ENCODE data around the gene SEPTIN11.

The SEPTIN11 gene

DNA sequence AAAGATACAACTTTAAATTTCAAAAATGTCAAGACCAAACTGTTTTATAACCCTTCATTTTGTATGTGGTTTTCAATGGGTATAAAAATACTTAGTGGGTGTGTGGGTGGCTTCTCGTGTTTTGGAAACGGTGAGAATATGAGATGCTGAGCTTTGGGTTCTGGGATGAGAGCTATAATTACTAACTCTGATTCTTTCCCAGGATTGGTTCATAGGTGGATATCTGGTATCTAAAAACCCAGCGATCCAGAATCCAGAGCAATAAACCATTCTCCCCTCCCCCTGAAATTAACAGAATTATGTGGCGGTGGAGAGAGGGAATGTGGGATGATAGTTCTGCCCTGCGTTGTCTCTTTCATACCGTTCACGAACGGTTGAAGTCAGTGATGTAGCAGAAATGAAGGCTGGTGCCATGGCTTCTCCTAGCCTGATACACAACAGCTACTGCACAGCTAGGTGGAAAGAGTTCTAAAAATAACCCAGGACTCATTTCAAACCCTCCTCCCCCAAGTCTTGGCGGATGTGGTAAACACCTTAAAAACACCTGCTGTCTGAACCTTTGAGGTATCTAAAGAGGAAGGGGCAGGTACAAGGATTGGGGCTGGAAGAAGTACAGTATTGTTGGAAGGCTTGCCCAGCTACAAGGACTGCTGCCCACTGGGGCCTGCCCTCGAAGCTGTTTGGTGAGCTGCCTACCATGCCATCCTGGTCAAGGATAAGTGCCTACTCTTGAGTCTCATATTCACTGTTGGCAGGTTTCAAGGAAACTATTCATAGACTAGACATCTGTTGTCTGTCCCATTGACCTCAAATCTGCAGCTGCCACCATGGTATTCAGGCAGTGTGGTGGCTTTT, 44.5 kb downstream of the SEPTIN11 start:
- DNase-seq (ENCODE audit: low spot score) (no peak), ATAC-seq (ENCODE audit: low read depth) (no peak)
- Histone ChIP-seq H3K36me3 (ENCODE audit: low read depth) (peaks cover 6% of the 10 kb centered on the region), H3K4me1 (ENCODE audit: insufficient read depth, poor library complexity, severe bottlenecking) (no peaks in the 10 kb centered on the region), H3K27ac (ENCODE audit: poor library complexity, severe bottlenecking) (no peak overlapping the region), H3K9me3 (ENCODE audit: severe bottlenecking) (no peaks in the 10 kb centered on the region), H3K4me3 (ENCODE audit: severe bottlenecking) (no peak overlapping the region), H3K27me3 (ENCODE audit: insufficient read depth, poor library complexity, severe bottlenecking) (no peaks in the 10 kb centered on the region)
- TF ChIP-seq, protein P1, sequence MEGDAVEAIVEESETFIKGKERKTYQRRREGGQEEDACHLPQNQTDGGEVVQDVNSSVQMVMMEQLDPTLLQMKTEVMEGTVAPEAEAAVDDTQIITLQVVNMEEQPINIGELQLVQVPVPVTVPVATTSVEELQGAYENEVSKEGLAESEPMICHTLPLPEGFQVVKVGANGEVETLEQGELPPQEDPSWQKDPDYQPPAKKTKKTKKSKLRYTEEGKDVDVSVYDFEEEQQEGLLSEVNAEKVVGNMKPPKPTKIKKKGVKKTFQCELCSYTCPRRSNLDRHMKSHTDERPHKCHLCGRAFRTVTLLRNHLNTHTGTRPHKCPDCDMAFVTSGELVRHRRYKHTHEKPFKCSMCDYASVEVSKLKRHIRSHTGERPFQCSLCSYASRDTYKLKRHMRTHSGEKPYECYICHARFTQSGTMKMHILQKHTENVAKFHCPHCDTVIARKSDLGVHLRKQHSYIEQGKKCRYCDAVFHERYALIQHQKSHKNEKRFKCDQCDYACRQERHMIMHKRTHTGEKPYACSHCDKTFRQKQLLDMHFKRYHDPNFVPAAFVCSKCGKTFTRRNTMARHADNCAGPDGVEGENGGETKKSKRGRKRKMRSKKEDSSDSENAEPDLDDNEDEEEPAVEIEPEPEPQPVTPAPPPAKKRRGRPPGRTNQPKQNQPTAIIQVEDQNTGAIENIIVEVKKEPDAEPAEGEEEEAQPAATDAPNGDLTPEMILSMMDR (IDR thresholded peaks at IDR 0.05; ENCODE audit: poor library complexity, severe bottlenecking): no peak

DNA sequence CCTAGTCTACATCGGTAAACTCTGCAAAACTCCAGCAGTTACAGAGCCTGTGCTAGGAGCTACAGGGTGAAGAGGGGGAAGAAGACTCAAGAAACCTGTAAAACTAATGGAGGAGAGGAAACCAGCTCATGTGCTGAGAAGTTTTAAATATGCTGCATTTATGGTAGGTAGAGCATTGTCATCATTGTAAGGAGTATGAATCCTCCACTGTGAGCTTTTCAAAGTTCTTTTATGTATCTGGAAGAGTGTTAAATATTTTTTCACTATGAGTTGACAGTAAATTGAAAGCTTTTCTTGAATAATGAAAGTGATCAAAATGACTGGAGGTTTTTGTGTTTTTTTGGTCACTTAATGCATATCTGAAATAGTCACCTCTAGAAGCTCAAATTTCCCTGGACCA, 46.2 kb downstream of the SEPTIN11 start:
- H3K36me3 ChIP-seq (ENCODE audit: low read depth): peaks cover 9% of the 10 kb centered on the region
- no peaks in the 10 kb centered on the region for H3K27me3 ChIP-seq (ENCODE audit: insufficient read depth, poor library complexity, severe bottlenecking)
- no peak overlapping the region for H3K4me3 ChIP-seq (ENCODE audit: severe bottlenecking)
- ATAC-seq (ENCODE audit: low read depth) (no peak), DNase-seq (ENCODE audit: low spot score) (no peak)
- H3K4me1 ChIP-seq (ENCODE audit: insufficient read depth, poor library complexity, severe bottlenecking): no peaks in the 10 kb centered on the region
- TF ChIP-seq, protein P1 (IDR thresholded peaks at IDR 0.05; ENCODE audit: poor library complexity, severe bottlenecking): no peak
- no peaks in the 10 kb centered on the region for H3K9me3 ChIP-seq (ENCODE audit: severe bottlenecking)
- H3K27ac ChIP-seq (ENCODE audit: poor library complexity, severe bottlenecking): no peak overlapping the region

DNA sequence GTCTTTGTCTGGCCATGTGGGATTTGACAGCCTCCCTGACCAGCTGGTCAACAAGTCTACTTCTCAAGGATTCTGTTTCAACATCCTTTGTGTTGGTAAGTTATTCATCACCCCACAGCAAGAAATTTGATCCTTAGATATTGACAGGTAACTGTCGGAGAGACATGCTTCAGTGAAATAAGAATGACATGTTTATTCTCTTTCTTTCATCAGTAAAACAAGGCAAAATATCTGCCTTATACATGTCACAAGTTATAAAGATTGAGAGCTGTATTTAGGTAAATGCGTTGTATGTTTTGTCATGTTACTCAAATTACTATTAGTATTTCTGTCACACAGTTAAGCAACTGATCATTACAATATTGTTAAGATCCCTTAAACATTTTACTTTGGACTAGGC, 46.9 kb downstream of the SEPTIN11 start:
- ATAC-seq (ENCODE audit: low read depth) (no peak), DNase-seq (ENCODE audit: low spot score) (no peak)
- H3K9me3 ChIP-seq (ENCODE audit: severe bottlenecking): no peaks in the 10 kb centered on the region
- no peaks in the 10 kb centered on the region for H3K27me3 ChIP-seq (ENCODE audit: insufficient read depth, poor library complexity, severe bottlenecking)
- no peak overlapping the region for H3K27ac ChIP-seq (ENCODE audit: poor library complexity, severe bottlenecking)
- H3K4me3 ChIP-seq (ENCODE audit: severe bottlenecking): no peak overlapping the region
- H3K36me3 ChIP-seq (ENCODE audit: low read depth): peaks cover 14% of the 10 kb centered on the region
- TF ChIP-seq, protein P1 (IDR thresholded peaks at IDR 0.05; ENCODE audit: poor library complexity, severe bottlenecking): no peak
- H3K4me1 ChIP-seq (ENCODE audit: insufficient read depth, poor library complexity, severe bottlenecking): peaks cover under 1% of the 10 kb centered on the region

DNA sequence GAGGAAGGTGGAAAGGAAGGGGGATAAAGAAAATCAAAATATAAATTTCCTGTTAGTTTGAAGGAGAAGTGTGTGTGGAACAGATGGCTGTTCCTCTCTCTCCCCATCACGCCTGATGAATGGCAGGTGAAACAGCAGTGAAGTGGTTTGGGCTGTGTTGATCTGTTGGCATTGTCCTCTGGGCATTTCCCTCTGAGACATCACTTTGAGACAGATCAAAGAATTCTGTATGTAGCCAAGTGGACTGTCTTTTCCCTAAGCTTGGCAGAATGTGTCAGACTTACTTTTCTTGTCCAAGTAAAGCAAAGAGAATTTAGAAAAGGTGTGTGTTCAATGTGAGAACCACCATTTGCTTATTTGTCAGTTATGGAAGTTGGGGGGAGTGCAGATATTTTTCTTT, 47.5 kb downstream of the SEPTIN11 start:
- Histone ChIP-seq H3K4me1 (ENCODE audit: insufficient read depth, poor library complexity, severe bottlenecking) (peaks cover 7% of the 10 kb centered on the region), H3K27ac (ENCODE audit: poor library complexity, severe bottlenecking) (no peak overlapping the region), H3K27me3 (ENCODE audit: insufficient read depth, poor library complexity, severe bottlenecking) (no peaks in the 10 kb centered on the region), H3K4me3 (ENCODE audit: severe bottlenecking) (no peak overlapping the region), H3K9me3 (ENCODE audit: severe bottlenecking) (no peaks in the 10 kb centered on the region), H3K36me3 (ENCODE audit: low read depth) (peaks cover 16% of the 10 kb centered on the region)
- DNase-seq (ENCODE audit: low spot score): no peak
- TF ChIP-seq, protein P1 (IDR thresholded peaks at IDR 0.05; ENCODE audit: poor library complexity, severe bottlenecking): no peak
- no peak for ATAC-seq (ENCODE audit: low read depth)

DNA sequence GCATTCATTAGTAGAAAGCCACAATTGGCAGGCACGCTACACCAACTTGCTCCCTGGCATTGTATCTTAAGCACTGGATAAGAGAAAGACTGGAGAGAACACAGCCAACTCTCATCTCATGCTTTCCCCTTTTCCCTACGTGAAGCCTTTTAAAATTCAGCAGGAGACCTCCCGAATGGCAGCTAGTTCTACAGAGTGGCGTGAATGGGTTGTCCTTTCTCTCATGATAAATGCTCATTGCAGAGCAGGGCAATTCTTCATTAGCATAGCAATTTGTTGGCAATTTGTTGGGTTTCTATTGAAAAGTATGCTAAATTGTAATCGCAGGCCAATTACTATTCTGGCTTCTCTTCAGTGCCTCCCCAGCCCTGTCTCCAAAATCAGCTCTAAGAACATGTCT, 48.0 kb downstream of the SEPTIN11 start:
- TF ChIP-seq, protein P1 (IDR thresholded peaks at IDR 0.05; ENCODE audit: poor library complexity, severe bottlenecking): no peak
- Histone ChIP-seq H3K27ac (ENCODE audit: poor library complexity, severe bottlenecking) (no peak overlapping the region), H3K36me3 (ENCODE audit: low read depth) (peaks cover 19% of the 10 kb centered on the region), H3K4me1 (ENCODE audit: insufficient read depth, poor library complexity, severe bottlenecking) (peaks cover 11% of the 10 kb centered on the region), H3K9me3 (ENCODE audit: severe bottlenecking) (no peaks in the 10 kb centered on the region), H3K27me3 (ENCODE audit: insufficient read depth, poor library complexity, severe bottlenecking) (no peaks in the 10 kb centered on the region), H3K4me3 (ENCODE audit: severe bottlenecking) (no peak overlapping the region)
- DNase-seq (ENCODE audit: low spot score) (no peak), ATAC-seq (ENCODE audit: low read depth) (no peak)
